Measurements from ENCODE around the gene OR8D1. TPM values are rescaled to one million over a fixed set of nuclear protein-coding genes. Genes with fewer than 3 reads are reported as not detected.

Gene OR8D1
- total RNA-seq, 1 donor from 2014 or later: under 0.01 TPM

DNA sequence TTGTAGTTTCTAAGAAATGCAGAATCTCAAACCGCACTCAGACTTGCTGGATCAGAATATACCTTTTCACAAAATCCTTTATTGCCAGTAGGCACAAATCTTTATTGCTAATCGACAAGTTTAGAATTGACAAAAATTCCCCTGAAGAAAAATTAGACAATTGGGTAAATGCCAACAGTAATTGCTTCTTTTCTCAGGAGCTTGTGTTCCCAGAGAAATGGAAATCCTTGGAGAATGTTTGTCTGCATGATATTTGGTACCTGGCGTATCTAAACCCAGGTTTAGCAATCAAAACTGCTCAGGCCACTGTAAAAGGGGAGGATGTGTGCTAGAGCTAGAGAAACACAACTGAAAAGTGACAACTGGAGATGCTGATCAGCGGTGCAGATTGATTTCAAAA is 57.7 kb downstream of the OR8D1 start, which contains the start of gene OR8G5:
OR8G5 (plus strand) TSS at position 301 of the 400 bp plus-strand sequence. CDS start 8,556 bp downstream, outside the sequence.
- no peaks in the 10 kb centered on the region for H3K36me3 ChIP-seq (ENCODE audit: control insufficient read depth in 3 of 3, insufficient read depth in 3 of 3, low read length in 3 of 3)
- H3K4me3 ChIP-seq (ENCODE audit: low read length in 3 of 3): no peak within 1 kb of the TSS

More for the DNA sequence above, 57.7 kb downstream of the OR8D1 start, which contains the start of gene OR8G5:
- Histone ChIP-seq H3K9me3 (ENCODE audit: control insufficient read depth in 3 of 3, low read length in 3 of 3) (no peaks in the 10 kb centered on the region), H3K4me1 (ENCODE audit: control insufficient read depth in 3 of 3, insufficient read depth in 3 of 3, low read length in 3 of 3) (no peaks in the 10 kb centered on the region), H3K27me3 (ENCODE audit: control insufficient read depth in 3 of 3, insufficient read depth in 3 of 3, low read length in 3 of 3) (no peaks in the 10 kb centered on the region), H3K9ac (ENCODE audit: low read depth in 1 of 3, low read length in 3 of 3) (no peak within 1 kb of the TSS), H3K27ac (ENCODE audit: low read depth, low read length) (no peak within 1 kb of the TSS)

Other genes with a start within 250 kb of the OR8D1 start
- gene VWA5A, start 198.5 kb downstream of the OR8D1 start, total RNA-seq: 89.8 TPM
- 0.52 TPM for gene OR10D3, start 130.6 kb downstream of the OR8D1 start, total RNA-seq
- under 0.01 TPM for gene OR8G1, start 72.9 kb downstream of the OR8D1 start, total RNA-seq
- gene OR8G5, start 57.6 kb downstream of the OR8D1 start, total RNA-seq: 0.52 TPM
- gene OR8D2, start 6.2 kb upstream of the OR8D1 start, total RNA-seq: not detected
- not detected for gene OR8B2, start 70.5 kb upstream of the OR8D1 start, total RNA-seq
- gene OR8B3, start 85.1 kb upstream of the OR8D1 start, total RNA-seq: not detected
- not detected for gene OR8B4, start 110.9 kb upstream of the OR8D1 start, total RNA-seq
- not detected for gene OR8B8, start 131.7 kb upstream of the OR8D1 start, total RNA-seq
- not detected for gene OR8B12, start 229.7 kb upstream of the OR8D1 start, total RNA-seq